Endothelial cell of umbilical vein (primary cell): ENCODE data around the gene EPS8. TPM values are rescaled to one million over a fixed set of nuclear protein-coding genes. Genes with fewer than 3 reads are reported as not detected.

Experiments used
- BruUV-seq: library from RNA; stranded (reverse); fragments of 400-500 nt; replicated peaks from 2 replicates; lab custom pipeline; 2021; lab: Mats Ljungman, UMichigan
- CTCF ChIA-PET: fragments of 300-600, 350-600 bp; sonication (Branson Sonifier 250); formaldehyde crosslinking; loops from one replicate; lab custom pipeline; 2021; ENCODE audit warnings: antibody characterized with exemption, inconsistent platforms; lab: Charles Lee
- POLR2A ChIA-PET: fragments of 300-600, 350-600 bp; sonication (Branson Sonifier 250); formaldehyde crosslinking; loops from one replicate; lab custom pipeline; 2021; ENCODE audit warnings: antibody characterized with exemption, inconsistent platforms; lab: Charles Lee
- DNase-seq: peaks from one replicate; pipeline ENCODE4 v3.0.0-alpha.2; 2011; ENCODE audit warnings: low read depth, low spot score
- FAIRE-seq: peaks from 2 replicates; lab custom pipeline; 2011; peaks lifted over from hg19 to GRCh38; lab: Jason Lieb, UNC
- H2AFZ ChIP-seq: 2 replicates; pipeline ENCODE4 v1.6.0; 2012; ENCODE audit warnings: low read depth, low read length, control low read depth, inconsistent platforms
- H3K27ac ChIP-seq: 2 replicates; pipeline ENCODE4 v1.5.1; 2011; ENCODE audit warnings: low read depth, mild to moderate bottlenecking, control low read depth, low read length, moderate library complexity; ENCODE audit not compliant: insufficient read depth
- H3K27me3 ChIP-seq, 2 experiments: 2 replicates each; pipeline versions ENCODE4 v1.6.0 to v1.6.1; 2011; ENCODE audit warnings: low read length in 2 of 2, mixed read lengths in 1 of 2; ENCODE audit not compliant: control insufficient read depth in 2 of 2, insufficient read depth in 2 of 2
- H3K36me3 ChIP-seq, 2 experiments: 2 replicates in 1 of 2; 3 replicates in 1 of 2; pipeline ENCODE4 v1.5.1; 2011; ENCODE audit warnings: low read length in 2 of 2, mild to moderate bottlenecking in 1 of 2, moderate library complexity in 1 of 2; ENCODE audit not compliant: control insufficient read depth in 2 of 2, insufficient read depth in 2 of 2; ENCODE audit errors: extremely low read depth in 1 of 2
- H3K4me1 ChIP-seq: 3 replicates; pipeline ENCODE4 v1.5.1; 2011; ENCODE audit warnings: mild to moderate bottlenecking, low read length; ENCODE audit not compliant: control insufficient read depth, insufficient read depth; ENCODE audit errors: extremely low read depth
- H3K4me2 ChIP-seq: 2 replicates; pipeline ENCODE4 v1.6.1; 2011; ENCODE audit warnings: low read length, control low read depth, mixed read lengths; ENCODE audit not compliant: insufficient read depth
- H3K4me3 ChIP-seq, 3 experiments: fragments of 200-600 bp in 1 of 3; sonication (generic), shearing (Covaris generic) in 1 of 3; replicated peaks in 1 of 3; 2 replicates each; pipeline ENCODE4 v1.5.1; 2011 to 2016; ENCODE audit warnings: control low read depth in 3 of 3, low read length in 3 of 3, mild to moderate bottlenecking in 2 of 3, inconsistent platforms in 1 of 3, low read depth in 1 of 3, moderate library complexity in 1 of 3; ENCODE audit not compliant: insufficient read depth in 1 of 3
- H3K79me2 ChIP-seq: 2 replicates; pipeline ENCODE4 v1.6.0; 2012; ENCODE audit warnings: low read length, inconsistent platforms; ENCODE audit not compliant: control insufficient read depth, insufficient read depth
- H3K9ac ChIP-seq: replicated peaks from 2 replicates; pipeline ENCODE3; 2011; ENCODE audit warnings: low read length, control low read depth; ENCODE audit not compliant: insufficient read depth; ENCODE audit errors: extremely low read depth
- H3K9me1 ChIP-seq: replicated peaks from 3 replicates; pipeline ENCODE4 v1.6.0; 2011; ENCODE audit warnings: mild to moderate bottlenecking, low read length; ENCODE audit not compliant: control insufficient read depth, insufficient read depth; ENCODE audit errors: extremely low read depth
- H3K9me3 ChIP-seq: replicated peaks from 2 replicates; pipeline ENCODE4 v1.5.1; 2012; ENCODE audit warnings: low read length, inconsistent platforms; ENCODE audit not compliant: control insufficient read depth, insufficient read depth
- H4K20me1 ChIP-seq: replicated peaks from 2 replicates; pipeline ENCODE3; 2011; ENCODE audit warnings: mild to moderate bottlenecking, low read length; ENCODE audit not compliant: control insufficient read depth, insufficient read depth; ENCODE audit errors: extremely low read depth
- CTCF ChIP-seq, 2 donors: IDR thresholded peaks; 1 replicate in 1 of 2; 2 replicates in 1 of 2; pipeline ENCODE4 v1.5.1; 2011; ENCODE audit warnings: low read length in 2 of 2, mild to moderate bottlenecking in 2 of 2, moderate library complexity in 2 of 2, control low read depth in 1 of 2, inconsistent platforms in 1 of 2, low read depth in 1 of 2; ENCODE audit not compliant: insufficient read depth in 1 of 2; ENCODE audit errors: extremely low read depth in 1 of 2
- EZH2 ChIP-seq: IDR thresholded peaks from 2 replicates; pipeline ENCODE4 v1.6.1; 2012; ENCODE audit warnings: borderline replicate concordance, low read depth, mild to moderate bottlenecking, moderate library complexity, low read length, inconsistent platforms; ENCODE audit not compliant: severe bottlenecking
- FOS ChIP-seq: IDR thresholded peaks from 2 replicates; pipeline ENCODE4 v1.6.1; 2011; ENCODE audit warnings: mild to moderate bottlenecking, low read length, moderate library complexity, borderline replicate concordance; ENCODE audit not compliant: insufficient read depth
- JUN ChIP-seq: IDR thresholded peaks from 2 replicates; pipeline ENCODE4 v1.6.1; 2011; ENCODE audit warnings: borderline replicate concordance, low read depth; ENCODE audit not compliant: insufficient read length, insufficient read depth
- MYC ChIP-seq: IDR thresholded peaks from one replicate; pipeline ENCODE4 v1.6.1; 2011; ENCODE audit warnings: mild to moderate bottlenecking, low read depth, low read length
- POLR2A ChIP-seq: IDR thresholded peaks from 2 replicates; pipeline ENCODE4 v1.6.1; 2012; ENCODE audit warnings: low read depth, mild to moderate bottlenecking, control low read depth, low read length
- POLR2AphosphoS5 ChIP-seq: IDR thresholded peaks from 2 replicates; pipeline ENCODE4 v1.6.1; 2012; ENCODE audit warnings: low read depth, mild to moderate bottlenecking, control low read depth, low read length, moderate library complexity; ENCODE audit not compliant: insufficient read depth
- dilution Hi-C: fragments of 300-500 bp; cut with MboI; formaldehyde crosslinking; loops from one replicate; pipeline ENCODE4 v1.15.0; 2019; ENCODE audit warnings: low sequenced_read_pairs; ENCODE audit not compliant: extremely low pct_ligation_motif_present
- intact Hi-C: fragments of 100-400 bp; cut with micrococcal nuclease; formaldehyde crosslinking; loops from one replicate; pipeline ENCODE4 v1.10.0; 2022
- polyA plus RNA-seq, 4 experiments: library from polyadenylated mRNA; depleted of rRNA in 3 of 4; stranded (reverse) in 3 of 4; unstranded in 1 of 4; fragments of >200 nt; gene quantifications; 2 replicates each; pipeline versions ENCODE4 v1.2.1 to v1.2.3, GENCODE V29; 2011 to 2012; ENCODE audit warnings: missing spikeins in 1 of 4
- total RNA-seq: library from RNA; stranded (reverse); gene quantifications from 2 replicates; pipeline ENCODE4 v1.2.3, GENCODE V29; 2021
- TF ChIP-seq, protein P1 (sequence below): IDR thresholded peaks from 2 replicates; pipeline ENCODE4 v1.6.1; 2011; ENCODE audit not compliant: insufficient read depth, insufficient read length

EPS8 gene
- total and polyA plus RNA-seq, 2 donors (not counting 3 experiments of a cell fraction or from before 2014, with no cell fraction given): 8.4 to 11.9 TPM

- H3K4me2 ChIP-seq: no peak overlapping the region
- peaks cover 25% of the 10 kb centered on the region for H3K4me1 ChIP-seq
- H2AFZ ChIP-seq: no peak overlapping the region
- H3K9ac ChIP-seq: no peak overlapping the region
- H3K79me2 ChIP-seq: peaks cover 2% of the 10 kb centered on the region
- no peak overlapping the region for H3K27ac ChIP-seq
- intact Hi-C loops (no loop called here), dilution Hi-C loops (no loop called here)
- no peak for DNase-seq
- no peaks in the 10 kb centered on the region for H3K36me3 ChIP-seq
- H3K9me1 ChIP-seq: no peaks in the 10 kb centered on the region
- H4K20me1 ChIP-seq: no peaks in the 10 kb centered on the region
- no peak overlapping the region for H3K4me3 ChIP-seq
- ChIA-PET CTCF (no interaction called here), POLR2A (no interaction called here)
- no peak for FAIRE-seq
- no peak for TF ChIP-seq MYC
- TF ChIP-seq POLR2AphosphoS5: no peak
- TF ChIP-seq FOS: no peak
- no peak for TF ChIP-seq JUN
- TF ChIP-seq, protein P1, sequence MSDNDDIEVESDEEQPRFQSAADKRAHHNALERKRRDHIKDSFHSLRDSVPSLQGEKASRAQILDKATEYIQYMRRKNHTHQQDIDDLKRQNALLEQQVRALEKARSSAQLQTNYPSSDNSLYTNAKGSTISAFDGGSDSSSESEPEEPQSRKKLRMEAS: no peak
- TF ChIP-seq EZH2: no peak
- no peak for TF ChIP-seq POLR2A
- no peak for TF ChIP-seq CTCF (IDR thresholded peaks at IDR 0.05; ENCODE audit: extremely low read depth in 1 of 2, insufficient read depth in 1 of 2, low read depth in 1 of 2, low read length in 2 of 2)
- no peaks in the 10 kb centered on the region for H3K9me3 ChIP-seq
- BruUV-seq: no TSS peak
- H3K27me3 ChIP-seq: no peaks in the 10 kb centered on the region
Measured at GRCh38 chr12:15783288-15783687, 5.9 kb downstream of the EPS8 start.
